Testis (tissue), 3 donors: ENCODE measurements around the gene CASP14. TPM values are rescaled to one million over a fixed set of nuclear protein-coding genes. Genes with fewer than 3 reads are reported as not detected.
"Not testable (repeated sequence)": the region's sequence is repeated elsewhere in the genome, so short reads cannot be mapped to it uniquely, and the experiment has no call there.

Experiments
- DNase-seq: peaks from one replicate; pipeline ENCODE4 v3.0.0-alpha.2; 2019
- H3K27ac ChIP-seq, 2 donors: fragments of 200-600 bp; sonication (generic); one replicate each; pipeline ENCODE4 v1.5.1; 2019
- H3K27me3 ChIP-seq: fragments of 200-600 bp; sonication (generic); one replicate; pipeline ENCODE4 v1.5.1; 2019
- H3K36me3 ChIP-seq: fragments of 200-600 bp; sonication (generic); one replicate; pipeline ENCODE4 v1.5.1; 2017; ENCODE audit warnings: low read depth; ENCODE audit errors: missing control alignments
- H3K4me1 ChIP-seq: fragments of 200-600 bp; sonication (generic); one replicate; pipeline ENCODE4 v1.5.1; 2019
- H3K4me3 ChIP-seq, 2 donors: fragments of 200-600 bp; sonication (generic); one replicate each; pipeline ENCODE4 v1.5.1; 2017 to 2019
- H3K9me3 ChIP-seq: fragments of 200-600 bp; sonication (generic); one replicate; pipeline ENCODE4 v1.5.1; 2017
- POLR2A ChIP-seq: fragments of 450-650 bp; IDR thresholded peaks from one replicate; pipeline ENCODE4 v1.6.1; 2017; ENCODE audit warnings: antibody characterized with exemption, mild to moderate bottlenecking, moderate library complexity
- WGBS, 2 donors: methylation state at CpG; one replicate each; pipeline ENCODE4 v1.1.5; 2018; 5-methylcytosine and 5-hydroxymethylcytosine counted together
- intact Hi-C: fragments of 100-400 bp; cut with DNase I; formaldehyde crosslinking; loops from one replicate; pipeline ENCODE4 v1.15.1; 2023; ENCODE audit warnings: low total_unique reads
- polyA plus RNA-seq: library from polyadenylated mRNA; stranded (reverse); fragments of 350-450 nt; fragmentation: Illumina TruSeq; extraction: RNeasy Lipid Tissue Mini Kit (QIAGEN cat#74804); gene quantifications from one replicate; pipeline ENCODE4 v1.2.3, GENCODE V29; 2014; ENCODE audit warnings: low read depth, low replicate concordance; ENCODE audit not compliant: insufficient read depth
- total RNA-seq, 2 donors: library from RNA; depleted of rRNA; stranded (reverse); fragments of >200 nt; gene quantifications; one replicate each; pipeline ENCODE4 v1.2.3, GENCODE V29; 2016
- TF ChIP-seq, protein P1 (sequence below), 3 experiments: fragments of 450-650 bp in 2 of 3; fragments of 200-600 bp in 1 of 3; sonication (generic) in 1 of 3; IDR thresholded peaks; one replicate each; pipeline ENCODE4 v1.5.1; 2016 to 2019; ENCODE audit warnings: antibody characterized with exemption in 3 of 3, mild to moderate bottlenecking in 2 of 3, moderate library complexity in 1 of 3

CASP14 gene
- total and polyA plus RNA-seq, 3 donors from 2014 or later: 0.12 to 0.21 (median 0.16) TPM

DNA sequence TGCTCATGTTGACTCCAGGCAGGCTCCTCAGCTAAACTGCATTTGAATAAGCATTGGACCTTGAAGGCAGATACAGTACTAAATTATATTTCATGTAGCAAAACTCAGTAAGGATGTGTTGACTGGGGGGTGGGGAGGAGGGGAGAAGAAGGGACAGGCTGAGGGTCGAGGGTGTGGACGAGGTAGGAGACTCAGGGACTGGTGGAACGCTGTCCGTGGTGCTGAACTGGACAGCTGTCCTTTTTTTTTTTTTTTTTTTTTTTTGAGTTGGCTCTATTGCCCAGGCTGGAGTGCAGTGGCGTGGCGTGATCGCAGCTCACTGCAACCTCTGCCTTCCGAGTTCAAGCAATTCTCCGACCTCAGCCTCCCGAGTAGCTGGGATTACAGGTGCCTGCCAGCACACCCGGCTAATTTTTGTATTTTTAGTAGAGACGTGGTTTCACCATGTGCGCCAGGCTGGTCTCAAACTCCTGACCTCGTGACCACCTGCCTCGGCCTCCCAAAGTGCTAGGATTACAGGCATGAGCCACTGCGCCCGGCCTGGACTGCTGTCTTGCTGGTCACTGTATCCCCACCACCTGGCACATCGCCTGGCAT is 33.2 kb upstream of the CASP14 start:
- Histone ChIP-seq H3K9me3 (no peaks in the 10 kb centered on the region), H3K4me1 (no peaks in the 10 kb centered on the region), H3K27me3 (no peaks in the 10 kb centered on the region), H3K27ac (no peak overlapping the region), H3K4me3 (no peak overlapping the region), H3K36me3 (no peaks in the 10 kb centered on the region)
- TF ChIP-seq POLR2A: no peak
- TF ChIP-seq, protein P1, sequence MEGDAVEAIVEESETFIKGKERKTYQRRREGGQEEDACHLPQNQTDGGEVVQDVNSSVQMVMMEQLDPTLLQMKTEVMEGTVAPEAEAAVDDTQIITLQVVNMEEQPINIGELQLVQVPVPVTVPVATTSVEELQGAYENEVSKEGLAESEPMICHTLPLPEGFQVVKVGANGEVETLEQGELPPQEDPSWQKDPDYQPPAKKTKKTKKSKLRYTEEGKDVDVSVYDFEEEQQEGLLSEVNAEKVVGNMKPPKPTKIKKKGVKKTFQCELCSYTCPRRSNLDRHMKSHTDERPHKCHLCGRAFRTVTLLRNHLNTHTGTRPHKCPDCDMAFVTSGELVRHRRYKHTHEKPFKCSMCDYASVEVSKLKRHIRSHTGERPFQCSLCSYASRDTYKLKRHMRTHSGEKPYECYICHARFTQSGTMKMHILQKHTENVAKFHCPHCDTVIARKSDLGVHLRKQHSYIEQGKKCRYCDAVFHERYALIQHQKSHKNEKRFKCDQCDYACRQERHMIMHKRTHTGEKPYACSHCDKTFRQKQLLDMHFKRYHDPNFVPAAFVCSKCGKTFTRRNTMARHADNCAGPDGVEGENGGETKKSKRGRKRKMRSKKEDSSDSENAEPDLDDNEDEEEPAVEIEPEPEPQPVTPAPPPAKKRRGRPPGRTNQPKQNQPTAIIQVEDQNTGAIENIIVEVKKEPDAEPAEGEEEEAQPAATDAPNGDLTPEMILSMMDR (IDR thresholded peaks at IDR 0.05): no peak
- intact Hi-C loops: no loop called here
- 21 to 26% methylated on average over 18 of the region's 18 CpGs for WGBS, 2 donors
- peak; percentile 65 for DNase-seq

DNA sequence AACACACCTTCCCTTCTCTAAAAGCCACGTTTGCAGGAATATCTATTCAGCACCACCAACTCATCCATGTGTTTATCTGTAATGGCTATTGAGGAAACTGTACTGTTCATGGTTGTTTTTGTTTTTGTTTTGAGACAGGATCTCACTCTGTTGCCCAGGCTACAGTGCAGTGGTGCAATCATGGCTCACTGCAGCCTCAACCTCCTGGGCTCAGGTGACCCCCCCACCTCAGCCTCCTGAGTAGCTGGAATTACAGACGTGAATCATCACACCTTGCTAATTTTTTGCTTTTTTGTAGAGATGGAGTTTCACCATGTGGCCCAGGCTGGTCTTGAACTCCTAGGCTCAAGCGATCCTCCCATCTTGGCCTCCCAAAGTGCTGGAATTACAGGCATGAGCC is 30.4 kb upstream of the CASP14 start:
- H3K36me3 ChIP-seq, H3K4me3 ChIP-seq, H3K9me3 ChIP-seq, H3K27me3 ChIP-seq, DNase-seq, H3K27ac ChIP-seq, intact Hi-C loops, H3K4me1 ChIP-seq: not testable (repeated sequence)
- WGBS, 2 donors: 54 to 65% methylated on average over 3 of the region's 3 CpGs

DNA sequence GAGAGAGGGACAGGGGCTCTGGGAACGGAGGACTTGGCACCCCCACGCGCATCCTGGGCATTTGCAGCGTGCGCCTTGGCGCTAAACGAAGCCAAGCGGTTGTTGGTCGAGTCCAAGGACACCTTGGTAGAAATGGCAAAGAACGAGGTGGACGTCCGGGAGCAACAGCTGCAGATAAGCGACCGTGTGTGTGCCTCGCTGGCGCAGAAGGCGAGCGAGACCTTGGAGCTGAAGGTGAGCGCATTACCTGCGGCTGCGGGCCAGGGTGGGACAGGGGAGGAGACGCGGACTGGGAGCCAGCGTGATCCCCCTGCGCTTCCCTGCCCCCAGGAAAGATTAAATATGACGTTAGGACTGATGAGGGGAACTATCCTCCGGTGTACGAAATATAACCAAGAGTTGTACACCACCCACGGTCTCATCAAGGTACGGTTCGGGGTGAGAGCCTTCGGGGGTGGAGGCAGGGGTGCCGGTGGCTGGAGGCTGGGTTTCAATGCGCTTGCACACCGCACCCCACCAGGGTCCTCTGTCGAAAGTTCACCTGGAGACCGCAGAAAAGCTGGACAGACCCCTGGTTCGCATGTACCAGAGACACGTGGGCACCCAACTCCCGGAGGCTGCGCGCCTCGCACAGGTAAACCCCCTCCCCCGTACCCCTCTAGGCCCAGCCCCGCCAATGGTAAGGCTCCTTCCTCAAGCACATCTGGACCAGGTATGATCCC is 27.8 kb upstream of the CASP14 start:
- Histone ChIP-seq H3K36me3 (no peaks in the 10 kb centered on the region), H3K27me3 (no peaks in the 10 kb centered on the region), H3K4me1 (no peaks in the 10 kb centered on the region), H3K27ac (no peak overlapping the region), H3K4me3 (no peak overlapping the region), H3K9me3 (no peaks in the 10 kb centered on the region)
- no peak for TF ChIP-seq POLR2A
- TF ChIP-seq, protein P1 (IDR thresholded peaks at IDR 0.05): no peak
- DNase-seq: no peak
- intact Hi-C loops: no loop called here
- WGBS, 2 donors: 55 to 61% methylated on average over 31 to 43 of the region's 45 CpGs

DNA sequence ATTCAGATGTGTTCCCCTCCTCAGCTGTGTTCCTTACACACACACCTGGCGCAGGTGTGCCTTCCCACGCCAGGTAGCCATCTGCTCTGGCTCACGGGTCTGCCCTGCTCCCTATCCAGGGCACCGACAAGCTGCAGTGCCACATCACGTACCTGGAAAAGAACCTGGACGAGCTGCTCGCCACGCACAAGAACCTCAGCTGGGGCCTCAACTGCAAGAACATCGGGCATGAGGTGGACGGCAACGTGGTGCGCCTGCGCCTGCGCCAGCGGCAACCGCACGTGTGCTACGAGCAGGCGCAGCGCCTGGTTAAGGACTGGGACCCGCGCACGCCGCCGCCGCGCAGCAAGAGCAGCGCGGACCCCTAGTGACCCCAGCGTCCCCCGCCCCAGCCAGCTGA is 26.5 kb upstream of the CASP14 start:
- H3K27me3 ChIP-seq: no peaks in the 10 kb centered on the region
- no peak for DNase-seq
- intact Hi-C loops: no loop called here

DNA sequence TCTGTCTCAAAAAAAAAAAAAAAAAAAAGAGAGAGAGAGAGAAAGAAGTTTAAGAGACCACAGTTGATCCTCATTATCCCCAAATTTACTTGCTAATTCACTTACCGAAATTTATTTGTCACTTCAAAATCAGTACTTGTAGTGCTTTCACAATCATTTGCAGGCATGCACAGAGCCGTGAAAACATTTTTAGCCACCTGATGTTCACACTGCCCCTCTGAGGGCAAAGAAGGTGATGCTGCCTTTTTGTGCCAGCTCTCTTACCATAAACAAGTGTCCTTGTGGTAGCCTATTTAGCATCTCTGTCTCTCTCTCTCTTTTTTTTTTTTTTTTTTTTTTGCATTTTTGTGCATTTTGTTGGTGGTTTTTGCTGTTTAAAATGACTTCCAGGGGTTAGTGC is 24.1 kb upstream of the CASP14 start:
- Histone ChIP-seq H3K27ac (no peak overlapping the region), H3K4me3 (no peak overlapping the region), H3K4me1 (no peaks in the 10 kb centered on the region), H3K36me3 (no peaks in the 10 kb centered on the region), H3K9me3 (no peaks in the 10 kb centered on the region), H3K27me3 (no peaks in the 10 kb centered on the region)
- TF ChIP-seq POLR2A: no peak
- TF ChIP-seq, protein P1 (IDR thresholded peaks at IDR 0.05): peak in 1 of 3 experiments; percentile 21
- intact Hi-C loops: no loop called here
- 28 to 32% methylated on average over 2 of the region's 2 CpGs for WGBS, 2 donors
- peak; percentile 47 for DNase-seq

More for the DNA sequence above, 26.5 kb upstream of the CASP14 start:
- no peaks in the 10 kb centered on the region for H3K36me3 ChIP-seq
- no peak overlapping the region for H3K4me3 ChIP-seq
- H3K4me1 ChIP-seq: no peaks in the 10 kb centered on the region
- 15 to 23% methylated on average over 21 to 24 of the region's 31 CpGs for WGBS, 2 donors
- no peak overlapping the region for H3K27ac ChIP-seq
- no peaks in the 10 kb centered on the region for H3K9me3 ChIP-seq
- TF ChIP-seq POLR2A: no peak
- TF ChIP-seq, protein P1 (IDR thresholded peaks at IDR 0.05): no peak
